CD4-positive, alpha-beta T cell treated with Interleukin-6 at 100 ng/mL for 8 hours (primary cell): ENCODE data around the gene CSF1R.

Experiments used
- DNase-seq: peaks from one replicate; pipeline ENCODE4 v3.0.0-alpha.2; 2020; ENCODE audit warnings: mixed read lengths, low spot score

CSF1R gene

GRCh38 chr5:150120617-150121447 is 34.5 kb upstream of the CSF1R start:
- no peak for DNase-seq

GRCh38 chr5:150120062-150120441 is 33.7 kb upstream of the CSF1R start:
- no peak for DNase-seq

GRCh38 chr5:150119421-150120061 is 33.2 kb upstream of the CSF1R start:
- no peak for DNase-seq

DNA sequence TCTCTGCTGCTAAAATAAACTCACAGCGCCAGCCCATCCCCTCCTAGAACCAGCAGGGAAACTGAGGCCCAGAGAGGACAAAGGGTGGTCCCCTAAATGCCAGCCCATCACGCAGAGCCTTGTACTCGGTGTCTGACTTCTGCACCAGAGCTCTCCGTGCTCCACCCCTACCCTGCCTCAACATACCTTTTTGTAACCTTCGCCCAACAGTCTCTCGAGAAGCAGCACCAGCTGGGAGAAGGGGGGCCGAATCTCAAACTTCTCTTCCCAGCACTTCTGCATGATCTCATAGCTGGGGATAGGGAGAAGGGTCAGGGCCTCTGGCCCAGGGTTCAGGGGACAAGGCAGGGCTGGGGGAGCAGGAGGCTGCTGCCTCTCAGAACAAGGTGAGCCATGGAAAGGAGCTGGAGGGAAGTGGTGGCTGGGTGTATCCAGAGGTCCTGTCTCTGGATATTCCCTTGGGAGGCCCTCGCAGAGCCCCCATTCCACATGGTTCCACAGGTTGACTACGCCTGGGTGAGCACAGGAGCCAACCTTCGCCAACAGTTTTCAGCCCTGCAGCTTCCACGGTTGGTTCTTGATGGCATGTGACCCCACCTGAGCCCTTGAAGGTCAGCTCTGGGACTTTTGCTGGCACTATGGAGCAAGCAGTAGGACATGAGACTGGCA is 32.3 kb upstream of the CSF1R start:
- DNase-seq, result no peak

- DNase-seq, result no peak
Observed at GRCh38 chr5:150117945-150118560, 31.7 kb upstream of the CSF1R start.

DNA sequence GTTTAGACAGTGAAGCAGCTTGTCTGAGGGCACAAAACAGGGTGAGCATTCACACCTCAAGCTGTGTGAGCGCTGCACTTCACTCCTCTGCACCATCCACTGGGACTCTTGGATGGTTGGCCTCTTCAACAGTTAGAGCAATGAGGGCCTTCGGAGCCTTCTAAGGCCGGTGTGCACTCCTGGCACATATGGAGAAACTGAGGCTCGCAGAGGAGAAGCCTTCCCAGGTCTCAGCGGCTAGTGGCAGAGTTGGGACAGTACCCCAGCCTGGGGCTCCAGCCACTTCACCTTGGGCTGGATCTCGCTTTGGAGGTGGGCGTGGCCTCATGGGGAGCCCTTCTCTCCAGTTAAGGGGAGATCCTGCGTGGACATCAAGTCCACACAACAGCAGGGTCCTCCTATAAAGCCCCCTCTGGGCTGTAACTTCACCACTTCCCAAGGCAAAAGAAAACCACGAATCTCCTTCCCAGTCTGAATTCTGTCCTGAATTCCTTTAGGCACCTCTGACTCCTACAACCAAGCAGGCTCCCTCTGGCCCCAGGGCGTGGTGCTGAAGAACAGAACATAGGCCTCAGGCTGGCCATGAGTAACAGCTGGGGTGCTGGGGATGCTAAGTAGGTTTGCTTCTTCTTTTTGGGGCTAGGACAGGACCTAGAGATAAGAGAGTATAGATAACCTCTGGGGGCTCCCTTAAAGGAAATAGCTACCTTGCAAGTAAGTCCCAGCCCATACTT is 30.5 kb upstream of the CSF1R start:
- DNase-seq, result no peak

GRCh38 chr5:150114773-150115408 is 28.5 kb upstream of the CSF1R start:
- no peak for DNase-seq

DNA sequence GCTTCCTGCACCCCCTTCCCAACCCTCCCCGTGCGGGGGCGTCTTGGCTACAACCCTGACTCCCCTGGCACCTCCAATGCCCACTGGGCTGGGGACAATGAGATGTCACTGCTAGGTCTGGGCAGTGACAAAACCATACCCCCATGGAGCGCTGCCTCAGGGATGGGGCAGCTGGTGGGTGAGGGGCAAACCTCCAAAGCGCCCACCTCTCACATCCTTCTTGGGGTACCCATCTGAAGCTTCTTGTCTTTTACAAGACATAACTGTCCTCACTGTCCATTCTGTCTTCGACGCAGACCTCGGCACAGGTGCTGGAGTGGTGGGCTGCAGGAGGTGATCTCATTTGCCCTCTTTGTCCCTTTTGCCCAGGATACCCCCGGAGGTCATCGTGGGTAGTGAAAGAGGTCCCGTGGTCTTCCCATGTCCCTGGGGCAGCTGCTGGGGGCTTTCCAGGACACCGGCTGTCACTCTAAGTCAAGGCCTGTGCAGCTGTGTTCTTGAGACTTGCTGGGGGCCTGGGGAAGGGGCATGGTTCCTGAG is 27.8 kb upstream of the CSF1R start:
- DNase-seq, result no peak

DNA sequence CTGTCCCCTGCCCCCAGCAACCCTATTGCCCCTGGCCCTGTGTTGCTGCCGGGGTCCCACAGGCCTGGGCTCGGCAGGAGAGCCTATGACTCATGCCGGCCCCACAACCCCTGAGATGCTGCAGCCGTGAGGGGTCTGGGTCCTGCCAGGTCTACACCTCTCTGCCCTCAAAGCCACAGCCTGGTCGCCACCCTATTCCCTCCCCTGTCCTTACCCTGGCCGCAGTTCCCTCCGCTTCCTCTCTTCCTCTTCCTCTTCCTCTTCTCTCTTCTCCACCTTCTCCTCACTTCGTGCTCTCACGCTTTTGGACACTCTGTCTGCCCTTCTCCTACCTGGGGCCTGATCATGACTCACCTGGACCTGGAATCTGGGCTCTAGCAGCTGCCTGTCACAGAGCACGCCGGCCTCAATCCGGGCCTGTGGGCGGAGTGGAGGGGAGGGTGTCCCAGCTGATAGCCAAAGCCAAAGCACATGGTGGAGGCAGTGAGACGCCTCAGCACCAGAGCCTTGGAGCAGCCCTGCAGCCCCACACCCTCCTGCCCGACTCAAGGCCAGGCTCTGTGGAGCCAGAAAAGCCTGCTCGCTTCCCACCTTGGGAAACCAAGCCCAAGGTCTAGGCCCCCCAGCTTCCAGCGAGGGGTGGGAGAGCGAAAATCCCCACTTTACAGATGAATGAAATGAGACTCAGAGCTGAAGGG is 26.8 kb upstream of the CSF1R start:
- no peak for DNase-seq

- DNase-seq, result no peak
Observed at GRCh38 chr5:150112201-150113046, 26.1 kb upstream of the CSF1R start.

DNA sequence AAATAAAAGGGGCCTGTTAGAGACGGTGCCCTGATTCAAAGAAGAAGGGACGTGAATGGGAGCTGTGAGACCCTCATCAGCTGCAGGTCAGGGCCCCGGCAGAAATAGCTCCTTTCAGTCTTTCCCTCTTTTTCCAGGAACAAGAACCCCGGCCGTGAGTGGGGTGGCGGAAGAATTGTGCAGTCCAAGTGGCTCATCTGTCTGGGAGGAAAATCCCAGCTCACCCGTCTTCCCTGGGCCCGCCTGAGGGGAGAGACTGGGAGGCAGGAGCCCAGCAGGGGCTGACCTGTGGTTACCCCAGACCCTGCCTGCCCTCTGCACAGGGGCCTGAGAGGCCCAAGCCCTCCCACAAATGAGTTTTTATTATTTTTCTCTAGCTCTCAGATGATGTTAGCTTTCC is 24.8 kb upstream of the CSF1R start:
- DNase-seq, result no peak

DNA sequence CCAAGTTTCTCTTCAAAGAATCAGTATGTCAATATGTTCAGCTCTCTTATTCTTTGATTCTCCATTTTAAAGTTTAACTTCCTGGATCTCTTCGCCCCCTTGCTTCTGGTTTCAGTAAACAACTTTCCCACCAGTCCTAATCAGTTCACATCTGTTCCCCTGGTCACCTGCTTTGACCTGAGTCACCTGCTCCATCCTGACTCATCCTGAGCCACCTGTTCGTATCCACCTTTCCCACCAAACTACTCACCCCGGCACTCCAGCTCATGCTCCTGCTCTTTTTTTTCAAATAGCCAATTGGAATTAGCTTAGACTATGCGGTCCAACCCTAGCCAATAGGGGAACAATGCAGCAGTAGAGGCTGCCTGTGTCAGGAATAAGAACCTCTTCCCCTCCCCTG is 23.6 kb upstream of the CSF1R start:
- DNase-seq, result no peak

GRCh38 chr5:150108711-150109514 is 22.6 kb upstream of the CSF1R start:
- no peak for DNase-seq

DNA sequence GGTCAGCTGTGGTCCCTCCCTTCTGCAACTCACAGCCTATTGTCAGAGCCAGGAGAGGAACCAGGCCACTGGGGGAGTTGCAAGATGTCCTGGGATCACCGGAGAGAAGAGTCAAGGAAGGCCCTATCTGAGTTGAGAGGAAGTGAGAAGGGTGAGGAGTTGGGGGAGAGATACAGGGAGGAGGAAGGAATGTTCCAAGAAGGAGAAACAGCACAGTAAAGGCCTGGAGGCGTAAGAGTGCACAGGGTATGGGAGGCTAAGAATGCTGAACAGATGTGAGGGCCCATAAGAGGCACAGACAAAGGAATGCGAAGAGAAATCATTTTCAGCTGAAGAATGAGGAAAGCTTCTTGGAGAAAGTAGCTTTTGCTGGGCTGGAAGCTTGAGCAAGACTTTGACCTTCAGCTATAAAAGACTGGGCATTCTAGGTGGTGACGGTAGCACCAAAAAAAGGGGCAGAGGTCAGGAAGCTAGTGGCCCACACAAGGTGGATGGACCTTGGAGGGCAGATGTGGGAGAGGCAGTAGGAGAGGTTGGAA is 21.6 kb upstream of the CSF1R start:
- DNase-seq, result no peak

- DNase-seq, result no peak
Observed at GRCh38 chr5:150106674-150107426, 20.5 kb upstream of the CSF1R start.

- DNase-seq, result no peak
Observed at GRCh38 chr5:150105928-150106615, 19.7 kb upstream of the CSF1R start.

GRCh38 chr5:150104550-150104870 is 18.2 kb upstream of the CSF1R start:
- DNase-seq, result no peak
